Stimulated activated CD4-positive, alpha-beta T cell treated with anti-CD3 and anti-CD28 coated beads, Interleukin-2, amount 100 ng/mL, for 4 hours (primary cell): Measurements from ENCODE around the gene PDILT.
"Not testable (repeated sequence)": the region's sequence is repeated elsewhere in the genome, so short reads cannot be mapped to it uniquely, and the experiment has no call there.

ENCODE experiments used
- DNase-seq: peaks from one replicate; pipeline ENCODE4 v3.0.0-alpha.2; 2020; ENCODE audit warnings: low read depth

Gene PDILT

GRCh38 chr16:20404637-20405036 is at the start of gene PDILT:
Gene PDILT (minus strand): TSS chr16:20404737. CDS start chr16:20399300, 5,437 bp downstream.
- no peak for DNase-seq

- DNase-seq, result not testable (repeated sequence)
Observed at GRCh38 chr16:20453633-20454032, 49.1 kb upstream of the PDILT start.

GRCh38 chr16:20451364-20451763 is 46.8 kb upstream of the PDILT start, which contains the start of gene ACSM2A:
Gene ACSM2A (plus strand): TSS chr16:20451521. CDS start chr16:20460115, 8,594 bp downstream.
- DNase-seq, result not testable (repeated sequence)

GRCh38 chr16:20446652-20447393 is 42.3 kb upstream of the PDILT start:
- not testable (repeated sequence) for DNase-seq

- not testable (repeated sequence) for DNase-seq
Observed at GRCh38 chr16:20441859-20442258, 37.3 kb upstream of the PDILT start.

- DNase-seq, result no peak
Observed at GRCh38 chr16:20441191-20441590, 36.7 kb upstream of the PDILT start.

- not testable (repeated sequence) for DNase-seq
Observed at GRCh38 chr16:20440731-20441130, 36.2 kb upstream of the PDILT start.

GRCh38 chr16:20439820-20440231 is 35.3 kb upstream of the PDILT start:
- not testable (repeated sequence) for DNase-seq

- not testable (repeated sequence) for DNase-seq
Observed at GRCh38 chr16:20438950-20439349, 34.4 kb upstream of the PDILT start.

GRCh38 chr16:20430948-20431347 is 26.4 kb upstream of the PDILT start:
- DNase-seq, result no peak

- DNase-seq, result not testable (repeated sequence)
Observed at GRCh38 chr16:20430480-20430879, 25.9 kb upstream of the PDILT start.

- DNase-seq, result not testable (repeated sequence)
Observed at GRCh38 chr16:20429499-20429898, 25.0 kb upstream of the PDILT start.

GRCh38 chr16:20427401-20427797 is 22.9 kb upstream of the PDILT start:
- not testable (repeated sequence) for DNase-seq

- DNase-seq, result no peak
Observed at GRCh38 chr16:20424129-20424866, 19.8 kb upstream of the PDILT start.

GRCh38 chr16:20423772-20424128 is 19.2 kb upstream of the PDILT start:
- DNase-seq, result not testable (repeated sequence)

- not testable (repeated sequence) for DNase-seq
Observed at GRCh38 chr16:20421748-20422147, 17.2 kb upstream of the PDILT start.

GRCh38 chr16:20419093-20419492 is 14.6 kb upstream of the PDILT start:
- not testable (repeated sequence) for DNase-seq

- no peak for DNase-seq
Observed at GRCh38 chr16:20415541-20415940, 11.0 kb upstream of the PDILT start.

- no peak for DNase-seq
Observed at GRCh38 chr16:20411055-20411454, 6.5 kb upstream of the PDILT start.

GRCh38 chr16:20410121-20410723 is 5.7 kb upstream of the PDILT start:
- no peak for DNase-seq

- DNase-seq, result no peak
Observed at GRCh38 chr16:20409398-20410120, 5.0 kb upstream of the PDILT start, which contains the start of gene ACSM5. Gene ACSM5 (plus strand): TSS chr16:20409534. CDS start chr16:20411485, 1,951 bp downstream.

GRCh38 chr16:20402651-20403050 is 1.9 kb downstream of the PDILT start:
- no peak for DNase-seq
